GM23338 (cell line): ENCODE results near the gene AFF3. TPM values are rescaled to one million over a fixed set of nuclear protein-coding genes. Genes with fewer than 3 reads are reported as not detected.

Experiments
- ATAC-seq: fragments of 200-7000 bp; cut with Tn5 transposase; 3 replicates; pipeline ENCODE4 v1.9.1; 2020
- DNase-seq: peaks from one replicate; pipeline ENCODE4 v3.0.0-alpha.2; 2015; ENCODE audit warnings: low spot score
- H2AFZ ChIP-seq: fragments of 200-600 bp; sonication (generic); 2 replicates; pipeline ENCODE4 v1.8.0; 2016; ENCODE audit warnings: antibody characterized with exemption, mild to moderate bottlenecking, moderate library complexity
- H3F3A ChIP-seq: fragments of 200-600 bp; sonication (generic); replicated peaks from 2 replicates; pipeline ENCODE4 v1.8.0; 2017; ENCODE audit warnings: antibody characterized with exemption, mixed run types, low read depth
- H3K27ac ChIP-seq: fragments of 200-600 bp; sonication (generic); 2 replicates; pipeline ENCODE4 v1.6.1; 2016; ENCODE audit warnings: low read depth
- H3K27me3 ChIP-seq: fragments of 200-600 bp; sonication (generic); 2 replicates; pipeline ENCODE4 v1.8.0; 2016; ENCODE audit warnings: mild to moderate bottlenecking, mixed run types, moderate library complexity; ENCODE audit not compliant: insufficient read depth
- H3K36me3 ChIP-seq: fragments of 200-600 bp; sonication (generic); 2 replicates; pipeline ENCODE4 v1.8.0; 2016; ENCODE audit warnings: mild to moderate bottlenecking; ENCODE audit not compliant: insufficient read depth
- H3K4me1 ChIP-seq: fragments of 200-600 bp; sonication (generic); 2 replicates; pipeline ENCODE4 v1.8.0; 2016; ENCODE audit warnings: mild to moderate bottlenecking, moderate library complexity; ENCODE audit not compliant: insufficient read depth
- H3K4me2 ChIP-seq: fragments of 200-600 bp; sonication (generic); 2 replicates; pipeline ENCODE4 v1.7.1; 2017; ENCODE audit warnings: mixed run types
- H3K4me3 ChIP-seq: fragments of 200-600 bp; sonication (generic); 2 replicates; pipeline ENCODE4 v1.6.1; 2016; ENCODE audit warnings: mixed run types
- H3K79me2 ChIP-seq: fragments of 200-600 bp; sonication (generic); replicated peaks from 2 replicates; pipeline ENCODE4 v1.8.0; 2017; ENCODE audit warnings: mild to moderate bottlenecking; ENCODE audit not compliant: insufficient read depth
- H3K9me2 ChIP-seq: fragments of 200-600 bp; sonication (generic); 2 replicates; pipeline ENCODE4 v1.8.0; 2017; ENCODE audit not compliant: insufficient read depth
- H4K20me1 ChIP-seq: fragments of 200-600 bp; sonication (generic); replicated peaks from 2 replicates; pipeline ENCODE4 v1.8.0; 2017; ENCODE audit warnings: mild to moderate bottlenecking; ENCODE audit not compliant: insufficient read depth
- H3K27ac Mint-ChIP-seq: 2 replicates; pipeline ENCODE4 v1.8.0; 2020; ENCODE audit warnings: inconsistent platforms, mild to moderate bottlenecking, moderate library complexity, mixed read lengths
- H3K27me3 Mint-ChIP-seq: 3 replicates; pipeline ENCODE4 v1.8.0; 2022; ENCODE audit warnings: low read depth, mild to moderate bottlenecking, moderate library complexity, mixed read lengths, inconsistent platforms; ENCODE audit not compliant: insufficient read depth, poor library complexity
- H3K36me3 Mint-ChIP-seq: 3 replicates; pipeline ENCODE4 v1.8.0; 2021; ENCODE audit warnings: low read depth, mild to moderate bottlenecking, inconsistent platforms, moderate library complexity, mixed read lengths
- H3K4me1 Mint-ChIP-seq: 3 replicates; pipeline ENCODE4 v1.8.0; 2020; ENCODE audit warnings: mild to moderate bottlenecking, inconsistent platforms, mixed read lengths
- H3K4me3 Mint-ChIP-seq: 3 replicates; pipeline ENCODE4 v1.8.0; 2021; ENCODE audit warnings: moderate library complexity, mild to moderate bottlenecking, inconsistent platforms, mixed read lengths
- H3K9me3 Mint-ChIP-seq: 3 replicates; pipeline ENCODE4 v1.8.0; 2020; ENCODE audit warnings: moderate library complexity, mild to moderate bottlenecking, inconsistent platforms, mixed read lengths
- CTCF ChIP-seq, 2 experiments: fragments of 200-600 bp in 1 of 2; sonication (generic) in 1 of 2; conservative IDR thresholded peaks; 2 replicates each; pipeline versions ENCODE4 v1.5.1 to v1.6.1; 2016 to 2017; ENCODE audit warnings: antibody characterized with exemption in 2 of 2, low read depth in 2 of 2, mild to moderate bottlenecking in 2 of 2, moderate library complexity in 1 of 2
- EZH2 ChIP-seq: fragments of 200-600 bp; sonication (generic); IDR thresholded peaks from one replicate; pipeline ENCODE4 v1.8.0; 2017; ENCODE audit warnings: antibody characterized with exemption, mild to moderate bottlenecking, low read depth; ENCODE audit not compliant: unreplicated experiment
- EZH2phosphoT487 ChIP-seq: fragments of 200-600 bp; sonication (generic); IDR thresholded peaks from one replicate; pipeline ENCODE4 v1.8.1; 2018; ENCODE audit warnings: antibody characterized with exemption; ENCODE audit not compliant: unreplicated experiment
- JUNB ChIP-seq: IDR thresholded peaks from one replicate; pipeline ENCODE4 v1.6.1; 2016; ENCODE audit warnings: antibody characterized with exemption; ENCODE audit not compliant: unreplicated experiment
- NANOG ChIP-seq: IDR thresholded peaks from 2 replicates; pipeline ENCODE4 v1.6.1; 2016; ENCODE audit warnings: antibody characterized with exemption, borderline replicate concordance
- POLR2AphosphoS5 ChIP-seq: IDR thresholded peaks from 2 replicates; pipeline ENCODE4 v1.6.1; 2016; ENCODE audit warnings: antibody characterized with exemption, low read depth
- REST ChIP-seq: IDR thresholded peaks from one replicate; pipeline ENCODE4 v1.6.1; 2018; ENCODE audit warnings: antibody characterized with exemption; ENCODE audit not compliant: unreplicated experiment
- STAT1 ChIP-seq: IDR thresholded peaks from one replicate; pipeline ENCODE4 v1.6.1; 2016; ENCODE audit warnings: antibody characterized with exemption; ENCODE audit not compliant: unreplicated experiment
- ZNF114 ChIP-seq: fragments of 250-450 bp; sonication (Bioruptor Pico); IDR thresholded peaks from 2 replicates; pipeline ENCODE4 v1.5.0; 2020; ENCODE audit warnings: mild to moderate bottlenecking, moderate library complexity
- ZNF462 ChIP-seq: fragments of 250-450 bp; sonication (Bioruptor Pico); IDR thresholded peaks from 2 replicates; pipeline ENCODE4 v1.5.0; 2020; ENCODE audit warnings: mild to moderate bottlenecking, moderate library complexity
- polyA plus RNA-seq: library from polyadenylated mRNA; unstranded; fragments of >200 nt; fragmentation: Nextera tagmentation; extraction: Ambion mirVana; gene quantifications from 2 replicates; pipeline ENCODE4 v1.2.1, GENCODE V29; 2016
- total RNA-seq: library from RNA; depleted of rRNA; stranded (reverse); fragments of >200 nt; shearing (Covaris generic); gene quantifications from 2 replicates; pipeline ENCODE4 v1.2.3, GENCODE V29; 2014

The AFF3 gene
- total and polyA plus RNA-seq, 2 experiments from 2014 or later, result 0.73 to 1.4 TPM

GRCh38 chr2:100004959-100005387, 137.4 kb downstream of the AFF3 start:
- no peaks in the 10 kb centered on the region for H3K9me3 Mint-ChIP-seq
- no peak overlapping the region for H3K27ac Mint-ChIP-seq

GRCh38 chr2:100004348-100004884, 138.0 kb downstream of the AFF3 start:
- H3K9me3 Mint-ChIP-seq, result no peaks in the 10 kb centered on the region
- ATAC-seq, result no peak
- no peak for TF ChIP-seq CTCF (conservative IDR thresholded peaks at IDR 0.05; ENCODE audit: low read depth in 2 of 2)
- no peak for TF ChIP-seq POLR2AphosphoS5
- TF ChIP-seq JUNB, result no peak
- TF ChIP-seq EZH2, result no peak
- no peak for TF ChIP-seq NANOG
- TF ChIP-seq STAT1, result no peak
- TF ChIP-seq ZNF462 (CRISPR knock-in tag), result no peak
- no peak for TF ChIP-seq REST
- TF ChIP-seq ZNF114 (CRISPR knock-in tag), result no peak
- no peak for TF ChIP-seq EZH2phosphoT487

More at GRCh38 chr2:100004959-100005387, 137.4 kb downstream of the AFF3 start:
- H3K4me3 ChIP-seq, result no peak overlapping the region
- no peaks in the 10 kb centered on the region for H3K36me3 ChIP-seq
- Mint-ChIP-seq H3K4me3 (no peak overlapping the region), H3K27me3 (peaks cover 2% of the 10 kb centered on the region), H3K4me1 (no peaks in the 10 kb centered on the region; the same call in 2 of the 3 replicates), H3K36me3 (no peaks in the 10 kb centered on the region)
- no peak for ATAC-seq
- TF ChIP-seq EZH2phosphoT487 (no peak), ZNF114 (CRISPR knock-in tag) (no peak), NANOG (no peak)
- no peaks in the 10 kb centered on the region for H3K79me2 ChIP-seq
- no peak overlapping the region for H3K27ac ChIP-seq
- H3F3A ChIP-seq, result no peaks in the 10 kb centered on the region
- H4K20me1 ChIP-seq, result no peaks in the 10 kb centered on the region
- H3K4me2 ChIP-seq, result no peak overlapping the region
- no peaks in the 10 kb centered on the region for H3K9me2 ChIP-seq
- H3K4me1 ChIP-seq, result no peaks in the 10 kb centered on the region
- DNase-seq, result no peak
- no peaks in the 10 kb centered on the region for H3K27me3 ChIP-seq
- no peak overlapping the region for H2AFZ ChIP-seq

More at GRCh38 chr2:100004348-100004884, 138.0 kb downstream of the AFF3 start:
- Histone ChIP-seq H3K4me3 (no peak overlapping the region), H3F3A (no peaks in the 10 kb centered on the region), H3K36me3 (no peaks in the 10 kb centered on the region), H3K9me2 (no peaks in the 10 kb centered on the region), H3K79me2 (no peaks in the 10 kb centered on the region), H3K27me3 (no peaks in the 10 kb centered on the region), H3K27ac (no peak overlapping the region), H3K4me1 (no peaks in the 10 kb centered on the region), H3K4me2 (no peak overlapping the region), H2AFZ (no peak overlapping the region), H4K20me1 (no peaks in the 10 kb centered on the region)
- Mint-ChIP-seq H3K36me3 (no peaks in the 10 kb centered on the region), H3K4me1 (no peaks in the 10 kb centered on the region; the same call in 2 of the 3 replicates), H3K27ac (no peak overlapping the region), H3K4me3 (no peak overlapping the region), H3K27me3 (peaks cover 2% of the 10 kb centered on the region)
- no peak for DNase-seq
